GM19463 (cell line): ENCODE data around the gene NAV2.
A peak's percentile ranks its signal among the peaks of the same experiment; 100 is the strongest.

Experiments
- ATAC-seq: cut with Tn5 transposase; IDR thresholded peaks from one replicate; pipeline ENCODE4 v1.9.1; 2021; ENCODE audit warnings: mild to moderate bottlenecking, moderate library complexity; ENCODE audit not compliant: unreplicated experiment

NAV2 gene

GRCh38 chr11:19712281-19713195, at the start of gene NAV2:
Gene NAV2, plus strand, starts transcription at chr11:19712837. Its CDS starts 859 bp downstream, at chr11:19713696.
- peak; percentile 98 for ATAC-seq

GRCh38 chr11:19663206-19663605, 49.4 kb upstream of the NAV2 start:
- ATAC-seq: no peak

DNA sequence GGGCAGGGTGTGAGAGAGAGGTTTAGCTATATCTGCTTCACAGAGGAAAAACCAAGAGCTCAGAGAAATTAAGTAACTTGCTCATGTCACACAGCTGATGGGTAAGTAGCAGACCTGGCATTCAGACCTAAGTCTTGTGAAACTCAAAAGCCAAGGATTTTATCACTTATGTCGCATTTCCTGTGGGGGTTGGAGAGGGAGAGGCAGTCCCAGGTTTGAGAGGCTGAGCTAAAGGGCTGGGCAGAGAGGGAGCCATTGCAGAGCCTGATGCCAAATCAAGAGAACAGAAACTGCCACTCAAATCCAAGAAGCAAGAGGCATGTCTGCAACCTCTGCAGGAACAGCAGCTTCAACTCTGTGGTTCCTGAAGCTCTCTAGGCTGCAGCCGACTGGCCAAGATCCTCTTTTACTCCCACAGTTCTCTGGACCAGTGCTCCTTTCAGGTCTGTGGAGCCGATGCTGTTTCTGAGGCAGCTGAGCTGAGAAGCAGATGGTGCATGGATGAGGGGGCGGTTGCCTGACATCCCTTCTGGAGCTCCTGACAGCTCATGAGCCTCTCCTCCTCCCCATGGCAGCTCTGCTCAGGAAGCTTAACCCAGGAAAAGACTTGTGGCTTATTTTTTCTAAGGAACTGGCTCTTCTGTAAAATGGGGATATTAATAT, 47.6 kb upstream of the NAV2 start:
- ATAC-seq: no peak

DNA sequence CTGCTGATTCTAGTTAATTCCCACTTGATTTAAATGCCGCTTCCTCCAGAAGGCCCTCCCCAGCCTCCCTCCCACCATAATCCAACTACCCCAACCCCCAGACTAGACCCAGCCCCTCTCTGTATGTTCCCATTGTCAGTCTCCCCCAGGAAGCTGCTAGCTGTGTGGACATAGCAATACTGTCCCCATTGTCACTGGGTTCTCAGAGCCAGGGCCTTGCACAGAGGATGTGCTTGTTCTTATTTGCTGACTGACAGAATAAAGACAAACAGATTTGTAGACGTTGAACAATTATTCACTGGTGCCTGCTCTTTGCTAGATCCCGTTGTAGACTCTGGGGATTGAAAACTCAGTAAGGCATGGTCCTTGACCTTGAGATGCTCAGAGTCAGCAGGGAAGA, 45.7 kb upstream of the NAV2 start:
- no peak for ATAC-seq

- ATAC-seq: no peak
Observed at GRCh38 chr11:19669511-19669910, 43.1 kb upstream of the NAV2 start.

DNA sequence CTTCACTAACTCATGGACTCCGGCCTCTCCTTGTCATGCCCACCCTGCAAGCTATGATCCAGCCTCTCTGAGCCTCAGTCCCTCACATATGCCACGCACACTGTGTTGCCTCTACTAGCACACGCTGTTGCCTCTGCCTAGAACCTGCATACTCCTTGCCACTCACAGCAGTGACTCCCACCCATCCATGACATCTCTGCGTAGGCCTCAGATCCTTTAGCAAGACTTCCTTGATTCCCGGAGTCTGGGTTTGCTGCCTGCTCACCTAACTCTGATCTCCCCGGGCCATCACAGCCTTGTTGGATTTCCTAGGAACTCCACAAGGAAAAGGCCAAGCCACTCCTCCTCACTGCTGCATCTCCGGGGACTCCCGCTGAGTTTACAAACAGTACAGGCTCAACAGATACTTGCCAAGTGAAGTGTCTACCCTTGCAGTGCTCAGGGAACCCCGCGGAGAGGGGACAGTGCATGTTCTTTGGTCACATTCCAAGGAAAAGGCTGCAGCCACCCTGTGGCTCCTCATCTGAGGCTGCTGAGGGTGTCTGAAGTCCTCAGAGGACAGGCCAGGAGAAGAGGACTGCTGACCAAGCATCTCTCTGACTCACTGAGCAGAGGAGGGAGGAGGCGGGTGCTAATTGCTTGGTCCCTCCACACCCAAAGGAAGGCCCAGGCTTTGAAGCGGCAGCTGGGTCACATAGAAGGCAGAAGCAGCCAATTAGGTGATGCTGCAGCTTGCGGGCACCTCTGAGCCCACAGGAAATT, 42.4 kb upstream of the NAV2 start:
- no peak for ATAC-seq

DNA sequence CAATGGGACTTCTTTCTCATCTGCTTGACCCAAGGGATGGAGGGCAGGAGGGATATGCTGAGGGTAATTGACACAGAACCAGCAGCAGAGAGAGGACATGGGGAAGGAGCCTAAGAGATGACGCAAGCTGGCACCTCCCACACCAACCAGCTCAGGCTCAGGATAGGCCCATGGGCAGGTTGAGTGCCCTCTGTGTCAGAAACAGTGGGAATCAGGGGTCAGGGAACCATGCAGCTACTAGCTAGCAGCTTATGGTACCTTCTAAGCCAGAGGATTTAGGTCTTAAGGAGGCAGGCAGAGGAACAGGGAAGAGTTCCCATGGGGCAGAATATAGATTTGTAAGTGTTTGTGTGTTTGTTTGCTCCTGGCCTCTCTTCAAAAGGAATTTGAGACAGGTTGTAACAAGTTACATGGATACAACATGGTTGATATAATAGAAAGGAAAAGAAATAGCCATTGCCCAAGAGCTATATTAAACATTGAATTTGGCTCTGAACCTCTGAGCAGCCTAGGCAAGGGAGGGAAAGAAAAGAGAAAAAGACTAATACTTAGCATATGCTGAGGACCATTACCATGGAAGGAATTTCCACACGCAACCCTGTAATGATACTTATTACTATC, 39.9 kb upstream of the NAV2 start:
- no peak for ATAC-seq

- no peak for ATAC-seq
Observed at GRCh38 chr11:19673924-19674729, 38.5 kb upstream of the NAV2 start.

DNA sequence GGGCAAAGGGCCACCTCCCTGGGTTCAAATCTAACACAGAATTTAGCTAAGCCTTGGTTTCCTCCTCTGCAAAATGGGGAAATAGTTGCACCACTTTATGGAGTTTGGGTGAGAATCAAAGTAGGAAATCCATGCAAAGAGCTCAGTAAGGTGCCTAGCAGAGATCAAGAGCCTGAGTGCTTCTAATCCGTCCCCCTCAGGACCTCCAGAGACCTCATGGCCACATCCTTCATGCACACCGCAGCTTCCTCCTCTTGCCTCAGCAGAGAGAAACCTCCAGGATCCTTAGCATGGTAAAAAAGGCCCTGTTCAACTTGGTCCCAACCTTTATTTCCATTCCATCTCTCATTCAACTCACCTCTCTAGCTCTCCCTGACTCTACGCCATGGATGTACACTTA, 37.8 kb upstream of the NAV2 start:
- ATAC-seq: no peak

GRCh38 chr11:19675397-19675796, 37.2 kb upstream of the NAV2 start:
- ATAC-seq: no peak

DNA sequence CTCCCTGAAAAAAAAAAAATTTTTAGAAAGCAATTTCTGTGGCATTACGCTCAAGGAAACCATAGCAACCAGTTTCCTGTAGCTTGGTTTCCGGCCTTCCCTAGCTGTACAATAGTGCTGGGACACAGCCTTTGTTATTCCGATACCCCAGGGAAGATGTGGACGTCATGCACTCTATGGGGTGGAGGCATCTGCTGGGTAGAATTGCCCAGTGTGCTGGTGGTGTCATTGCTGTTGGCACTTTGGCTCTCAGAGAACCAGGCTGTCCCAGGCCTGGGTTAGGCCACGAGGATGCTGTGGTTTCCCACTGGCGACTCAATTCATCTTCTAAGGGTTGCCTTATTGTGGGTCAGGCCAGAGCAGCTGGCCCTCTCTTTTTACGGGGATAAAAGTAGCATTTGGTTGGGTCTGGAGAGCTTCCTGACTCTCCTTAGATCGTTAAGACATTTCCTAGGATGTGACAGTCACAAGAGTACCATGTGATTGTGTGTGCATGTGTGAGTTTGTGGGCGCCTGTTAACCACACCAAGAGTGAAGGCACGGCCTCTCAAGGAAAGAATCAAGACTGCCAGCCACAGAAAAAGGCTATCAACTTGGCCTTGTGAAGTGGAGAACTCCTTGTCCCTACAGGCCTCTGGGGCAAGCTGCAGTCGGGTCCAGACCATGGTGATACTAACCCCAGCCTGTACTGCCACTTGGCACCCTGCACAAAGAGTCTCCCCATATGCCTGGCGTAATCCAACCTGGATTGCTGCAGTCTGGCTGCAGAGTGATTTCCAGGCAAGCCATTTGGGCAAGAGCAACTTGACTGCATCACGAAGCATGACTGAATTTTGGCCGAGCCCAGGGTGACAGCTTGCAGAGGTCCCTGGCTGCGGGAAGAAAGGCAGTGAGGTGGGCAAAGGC, 35.9 kb upstream of the NAV2 start:
- ATAC-seq: no peak

GRCh38 chr11:19677381-19678080, 35.1 kb upstream of the NAV2 start:
- ATAC-seq: no peak

GRCh38 chr11:19679952-19680828, 32.4 kb upstream of the NAV2 start:
- no peak for ATAC-seq

- ATAC-seq: no peak
Observed at GRCh38 chr11:19680829-19681368, 31.7 kb upstream of the NAV2 start.

DNA sequence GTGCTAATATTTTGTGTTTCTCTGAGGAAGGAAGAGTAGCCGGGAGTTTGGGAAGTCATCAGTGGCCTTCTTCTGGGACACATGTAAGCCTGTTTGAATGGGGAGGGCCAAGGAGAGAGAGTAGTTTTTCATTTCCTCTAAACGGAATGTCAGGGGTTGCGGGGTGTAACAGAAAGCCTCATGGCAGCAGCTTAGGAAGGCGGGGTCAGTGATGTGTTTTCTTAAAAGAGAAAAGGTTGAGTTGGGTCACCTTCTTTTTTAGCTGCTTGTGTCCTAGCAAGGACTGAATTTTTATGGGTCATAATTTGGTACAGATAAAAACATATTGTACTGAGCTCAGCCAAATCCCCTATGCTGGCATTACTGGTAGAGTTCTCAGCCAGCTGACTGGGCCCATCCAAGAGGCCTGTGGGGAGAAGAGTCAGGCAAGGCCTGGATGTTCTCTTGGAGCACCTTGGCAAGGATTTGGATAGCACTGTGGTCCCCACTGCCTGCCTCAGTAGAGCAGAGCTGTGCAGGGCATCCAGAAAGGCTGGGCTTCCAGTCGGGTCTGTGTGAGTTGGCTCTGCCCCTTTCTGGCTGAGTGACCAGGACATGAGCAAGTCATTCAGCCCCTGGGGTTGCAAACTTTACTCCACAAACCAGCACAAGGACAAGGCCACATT, 29.4 kb upstream of the NAV2 start:
- ATAC-seq: no peak

- no peak for ATAC-seq
Observed at GRCh38 chr11:19683862-19684491, 28.7 kb upstream of the NAV2 start.
